HepG2 (cell line): ENCODE results near the gene SLC11A1. TPM values are rescaled to one million over a fixed set of nuclear protein-coding genes. Genes with fewer than 3 reads are reported as not detected.
A peak's percentile ranks its signal among the peaks of the same experiment; 100 is the strongest.

Experiments used
- BRD4 ChIP-seq: sonication (generic); formaldehyde crosslinking; IDR thresholded peaks from 2 replicates; pipeline ENCODE4 v1.4.0; 2020; ENCODE audit warnings: missing genetic modification reagents
- CAMTA2 ChIP-seq: sonication (generic); formaldehyde crosslinking; IDR thresholded peaks from 2 replicates; pipeline ENCODE4 v1.4.0; 2020; ENCODE audit warnings: mild to moderate bottlenecking, missing genetic modification reagents, borderline replicate concordance
- CC2D1A ChIP-seq: sonication (generic); formaldehyde crosslinking; IDR thresholded peaks from 2 replicates; pipeline ENCODE4 v1.8.1; 2023; ENCODE audit warnings: mild to moderate bottlenecking, missing genetic modification reagents
- RFX3 ChIP-seq: IDR thresholded peaks from 2 replicates; pipeline ENCODE4 v1.6.1; 2016; ENCODE audit warnings: missing biosample characterization, missing genetic modification reagents
- SNAPC2 ChIP-seq: sonication (generic); formaldehyde crosslinking; IDR thresholded peaks from 2 replicates; pipeline ENCODE4 v1.8.1; 2022; ENCODE audit warnings: mild to moderate bottlenecking, missing genetic modification reagents
- SOX5 ChIP-seq: IDR thresholded peaks from 2 replicates; pipeline ENCODE4 v1.6.1; 2016; ENCODE audit warnings: borderline replicate concordance
- TRIM22 ChIP-seq: fragments of 450-650 bp; IDR thresholded peaks from 2 replicates; pipeline ENCODE4 v1.6.1; 2017
- ZBTB40 ChIP-seq, 2 experiments: fragments of 450-650 bp in 1 of 2; sonication (generic) in 1 of 2; formaldehyde crosslinking in 1 of 2; IDR thresholded peaks; 2 replicates each; pipeline versions ENCODE4 v1.6.1 to v1.8.0; 2016 to 2022; ENCODE audit warnings: antibody characterized with exemption in 1 of 2, mild to moderate bottlenecking in 1 of 2, missing genetic modification reagents in 1 of 2
- ZBTB8A ChIP-seq: sonication (generic); formaldehyde crosslinking; IDR thresholded peaks from 2 replicates; pipeline ENCODE4 v1.4.0; 2020; ENCODE audit warnings: mild to moderate bottlenecking, low read depth, missing genetic modification reagents, borderline replicate concordance
- ZMYM4 ChIP-seq: sonication (generic); formaldehyde crosslinking; IDR thresholded peaks from 2 replicates; pipeline ENCODE4 v1.8.1; 2023; ENCODE audit warnings: mild to moderate bottlenecking, missing genetic modification reagents
- ZNF280B ChIP-seq: sonication (generic); formaldehyde crosslinking; IDR thresholded peaks from 2 replicates; pipeline ENCODE4 v1.5.0; 2020; ENCODE audit warnings: missing genetic modification reagents, mild to moderate bottlenecking, borderline replicate concordance
- ZNF30 ChIP-seq: sonication (generic); formaldehyde crosslinking; IDR thresholded peaks from 2 replicates; pipeline ENCODE4 v1.5.0; 2020; ENCODE audit warnings: mild to moderate bottlenecking, missing genetic modification reagents
- ZNF446 ChIP-seq: sonication (generic); formaldehyde crosslinking; IDR thresholded peaks from 2 replicates; pipeline ENCODE4 v1.5.0; 2020; ENCODE audit warnings: mild to moderate bottlenecking, missing genetic modification reagents
- ZNF546 ChIP-seq: sonication (generic); formaldehyde crosslinking; conservative IDR thresholded peaks from 2 replicates; pipeline ENCODE4 v1.8.1; 2023; ENCODE audit warnings: mild to moderate bottlenecking, missing genetic modification reagents
- ZNF605 ChIP-seq: sonication (generic); formaldehyde crosslinking; IDR thresholded peaks from 2 replicates; pipeline ENCODE4 v1.8.0; 2022; ENCODE audit warnings: mild to moderate bottlenecking, missing genetic modification reagents
- ZNF772 ChIP-seq: sonication (generic); formaldehyde crosslinking; IDR thresholded peaks from 2 replicates; pipeline ENCODE4 v1.5.0; 2020; ENCODE audit warnings: mild to moderate bottlenecking, missing genetic modification reagents
- ZNF891 ChIP-seq: sonication (generic); formaldehyde crosslinking; IDR thresholded peaks from 2 replicates; pipeline ENCODE4 v1.5.0; 2020; ENCODE audit warnings: mild to moderate bottlenecking, missing genetic modification reagents
- polyA plus RNA-seq, 8 experiments: library from polyadenylated mRNA; depleted of rRNA in 3 of 8; stranded (reverse) in 7 of 8; unstranded in 1 of 8; fragments of >200 nt; fragmentation: Illumina TruSeq in 4 of 8; extraction: Trizol in 4 of 8; gene quantifications; 2 replicates each; pipeline versions ENCODE4 v1.2.1 to v1.2.3, GENCODE V29; 2011 to 2016; ENCODE audit warnings: low read depth in 4 of 8, missing spikeins in 1 of 8, mixed read lengths in 1 of 8; ENCODE audit not compliant: insufficient read depth in 1 of 8
- total RNA-seq, 5 experiments: library from RNA; depleted of rRNA; stranded (reverse); fragments of >200 nt; fragmentation: Illumina TruSeq; extraction: Trizol; gene quantifications; 2 replicates each; pipeline ENCODE4 v1.2.3, GENCODE V29; 2016; ENCODE audit warnings: low read depth in 1 of 5

Gene SLC11A1
- total and polyA plus RNA-seq, 2 of the 13 experiments (the other 11 are each of a cell fraction or from before 2014, with no cell fraction given) = 0.33 to 2.3 TPM

- TF ChIP-seq ZNF280B (CRISPR knock-in tag) (peak; percentile 71; the same call in 1 of the 2 replicates), ZNF30 (peak; percentile 59; the same call in 1 of the 2 replicates), CC2D1A (0 out of 2 replicates have a peak, but pooled peaks have one; percentile 39), CAMTA2 (CRISPR knock-in tag) (peak; percentile 5; the same call in 1 of the 2 replicates), RFX3 (CRISPR knock-in tag) (no peak), ZNF891 (no peak), TRIM22 (no peak), SOX5 (no peak), SNAPC2 (CRISPR knock-in tag) (0 out of 2 replicates have a peak, but pooled peaks have one; percentile 42), ZMYM4 (0 out of 2 replicates have a peak, but pooled peaks have one; percentile 3), ZNF546 (CRISPR knock-in tag) (peak; percentile 21; the same call in 1 of the 2 replicates), ZNF605 (0 out of 2 replicates have a peak, but pooled peaks have one; percentile 43), ZNF772 (CRISPR knock-in tag) (no peak; the same call in none of the 2 replicates), ZNF446 (peak; percentile 50; the same call in 1 of the 2 replicates), BRD4 (CRISPR knock-in tag) (0 out of 2 replicates have a peak, but pooled peaks have one; percentile 49), ZBTB8A (CRISPR knock-in tag) (no peak), ZBTB40 (IDR thresholded peaks at IDR 0.05) (no peak), ZBTB40 (CRISPR knock-in tag; IDR thresholded peaks at IDR 0.05) (no peak)
Measured at GRCh38 chr2:218400167-218400929, 18.3 kb downstream of the SLC11A1 start (continued).
